Measurements from ENCODE around the gene ADTRP.

GRCh38 chr6:11754625-11755271, 23.9 kb downstream of the ADTRP start:
- TF ChIP-seq, protein P1, sequence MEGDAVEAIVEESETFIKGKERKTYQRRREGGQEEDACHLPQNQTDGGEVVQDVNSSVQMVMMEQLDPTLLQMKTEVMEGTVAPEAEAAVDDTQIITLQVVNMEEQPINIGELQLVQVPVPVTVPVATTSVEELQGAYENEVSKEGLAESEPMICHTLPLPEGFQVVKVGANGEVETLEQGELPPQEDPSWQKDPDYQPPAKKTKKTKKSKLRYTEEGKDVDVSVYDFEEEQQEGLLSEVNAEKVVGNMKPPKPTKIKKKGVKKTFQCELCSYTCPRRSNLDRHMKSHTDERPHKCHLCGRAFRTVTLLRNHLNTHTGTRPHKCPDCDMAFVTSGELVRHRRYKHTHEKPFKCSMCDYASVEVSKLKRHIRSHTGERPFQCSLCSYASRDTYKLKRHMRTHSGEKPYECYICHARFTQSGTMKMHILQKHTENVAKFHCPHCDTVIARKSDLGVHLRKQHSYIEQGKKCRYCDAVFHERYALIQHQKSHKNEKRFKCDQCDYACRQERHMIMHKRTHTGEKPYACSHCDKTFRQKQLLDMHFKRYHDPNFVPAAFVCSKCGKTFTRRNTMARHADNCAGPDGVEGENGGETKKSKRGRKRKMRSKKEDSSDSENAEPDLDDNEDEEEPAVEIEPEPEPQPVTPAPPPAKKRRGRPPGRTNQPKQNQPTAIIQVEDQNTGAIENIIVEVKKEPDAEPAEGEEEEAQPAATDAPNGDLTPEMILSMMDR (IDR thresholded peaks at IDR 0.05): no peak
- no peak for TF ChIP-seq POLR2A (IDR thresholded peaks at IDR 0.05)
